Adrenal gland (tissue), 12 donors: ENCODE results near the gene TBC1D2B. TPM values are rescaled to one million over a fixed set of nuclear protein-coding genes. Genes with fewer than 3 reads are reported as not detected.
A peak's percentile ranks its signal among the peaks of the same experiment; 100 is the strongest.
"Not testable (repeated sequence)": the region's sequence is repeated elsewhere in the genome, so short reads cannot be mapped to it uniquely, and the experiment has no call there.

ENCODE experiments used
- DNase-seq, 7 donors: peaks; one replicate each; pipeline ENCODE4 v3.0.0-alpha.2; 2019 to 2020
- H3K27ac ChIP-seq, 5 donors: fragments of 200-600 bp; sonication (generic) in 4 of 5; 1 replicate in 3 of 5; 2 replicates in 2 of 5; pipeline versions ENCODE4 v1.5.1 to v1.8.0; 2016 to 2020; ENCODE audit warnings: mild to moderate bottlenecking in 1 of 5
- H3K27me3 ChIP-seq: fragments of 200-600 bp; 2 replicates; pipeline ENCODE4 v1.8.0; 2021
- H3K36me3 ChIP-seq, 2 donors: fragments of 200-600 bp; replicated peaks in 1 of 2; 1 replicate in 1 of 2; 2 replicates in 1 of 2; pipeline versions ENCODE4 v1.5.1 to v1.8.0; 2018 to 2022
- H3K4me1 ChIP-seq, 2 donors: fragments of 200-600 bp; replicated peaks in 1 of 2; 1 replicate in 1 of 2; 2 replicates in 1 of 2; pipeline versions ENCODE4 v1.5.1 to v1.8.0; 2018 to 2021
- H3K4me3 ChIP-seq, 4 donors: fragments of 200-600 bp; sonication (generic) in 3 of 4; one replicate each; pipeline ENCODE4 v1.5.1; 2016 to 2018
- H3K9me3 ChIP-seq, 3 donors: fragments of 200-600 bp; sonication (generic) in 1 of 3; replicated peaks in 1 of 3; 1 replicate in 2 of 3; 2 replicates in 1 of 3; pipeline versions ENCODE4 v1.5.1 to v1.8.0; 2016 to 2021
- POLR2A ChIP-seq, 2 donors: fragments of 450-650 bp; IDR thresholded peaks; one replicate each; pipeline ENCODE4 v1.6.1; 2017; ENCODE audit warnings: antibody characterized with exemption in 2 of 2, mild to moderate bottlenecking in 2 of 2, moderate library complexity in 1 of 2
- WGBS, 4 donors: extraction: QIAGEN DNeasy Blood & Tissue Kit in 2 of 4; methylation state at CpG; one replicate each; pipeline versions ENCODE4 v1.1.5 to v1.1.7; 2013 to 2017; 5-methylcytosine and 5-hydroxymethylcytosine counted together
- intact Hi-C, 2 donors: fragments of 100-400 bp; cut with DNase I; formaldehyde crosslinking; loops; one replicate each; pipeline versions ENCODE4 v1.14.1 to v1.15.0; 2022 to 2023
- polyA plus RNA-seq, 3 donors: library from polyadenylated mRNA; stranded (reverse); fragments of 200-250 nt in 2 of 3; fragments of 350-450 nt in 1 of 3; fragmentation: Illumina TruSeq in 1 of 3; extraction: RNeasy Lipid Tissue Mini Kit (QIAGEN cat#74804) in 1 of 3; gene quantifications; one replicate each; pipeline ENCODE4 v1.2.3, GENCODE V29; 2013 to 2014
- total RNA-seq, 9 donors: library from RNA; depleted of rRNA in 4 of 9; stranded (reverse); fragments of >200 nt in 4 of 9; fragments of 120-200 nt in 1 of 9; fragmentation: NEBNext Ultra II Directional in 1 of 9; extraction: Animal tissue kit (Norgen Biotek cat#: 25700) in 1 of 9; gene quantifications; one replicate each; pipeline versions ENCODE4 v1.1.0 to v1.2.4, GENCODE V29; 2013 to 2023
- TF ChIP-seq, protein P1 (sequence below), 6 experiments: fragments of 450-650 bp in 4 of 6; fragments of 200-600 bp in 2 of 6; sonication (generic) in 1 of 6; IDR thresholded peaks; 1 replicate in 5 of 6; 2 replicates in 1 of 6; pipeline versions ENCODE4 v1.5.1 to v1.8.0; 2016 to 2021; ENCODE audit warnings: antibody characterized with exemption in 6 of 6, mild to moderate bottlenecking in 2 of 6, moderate library complexity in 1 of 6
- donor health status: healthy with polysubstance abuse.
- donor health status: Bipolar disorder and iron deficiency.
- donor health status: DM: yes; HTN: yes; CAD: no.
- donor health status: DM: no; HTN: no; CAD: no.
- donor health status: DM: no; HTN: no; CAD: no.
- donor health status: DM: yes; HTN: yes; CAD: no.

The TBC1D2B gene
- total and polyA plus RNA-seq, 12 donors: 16.3 to 95.0 (median 54.6) TPM

DNA sequence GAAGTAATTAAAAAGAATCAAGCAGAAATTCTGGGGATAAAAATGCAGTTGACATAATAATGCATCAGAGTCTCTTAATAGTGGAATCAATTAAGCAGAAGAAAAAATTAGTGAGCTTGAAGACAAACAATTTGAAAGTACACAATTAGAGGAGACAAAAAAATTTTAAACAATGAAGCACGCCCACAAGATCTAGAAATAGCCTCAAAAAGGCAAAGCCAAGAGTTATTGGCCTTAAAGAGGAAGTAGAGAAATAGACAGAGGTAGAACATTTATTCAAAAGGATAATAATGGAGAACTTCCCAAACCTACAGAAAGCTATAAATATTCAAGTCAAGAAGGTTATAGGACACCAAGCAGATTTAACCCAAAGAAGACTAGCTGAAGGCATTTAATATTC is 113.3 kb downstream of the TBC1D2B start:
- intact Hi-C loops: loop anchor here in 1 of 2 donors (10.0 kb wide), 1 partner anchor 271 kb away; the partner anchor contains the start of gene ACSBG1
- Histone ChIP-seq H3K4me1 (no peaks in the 10 kb centered on the region), H3K9me3 (no peaks in the 10 kb centered on the region), H3K27ac (no peak overlapping the region), H3K27me3 (no peaks in the 10 kb centered on the region), H3K4me3 (no peak overlapping the region), H3K36me3 (no peaks in the 10 kb centered on the region)
- 74 to 88% (median 74%) methylated on average over 1 of the region's 1 CpG for WGBS, 4 donors
- TF ChIP-seq, protein P1, sequence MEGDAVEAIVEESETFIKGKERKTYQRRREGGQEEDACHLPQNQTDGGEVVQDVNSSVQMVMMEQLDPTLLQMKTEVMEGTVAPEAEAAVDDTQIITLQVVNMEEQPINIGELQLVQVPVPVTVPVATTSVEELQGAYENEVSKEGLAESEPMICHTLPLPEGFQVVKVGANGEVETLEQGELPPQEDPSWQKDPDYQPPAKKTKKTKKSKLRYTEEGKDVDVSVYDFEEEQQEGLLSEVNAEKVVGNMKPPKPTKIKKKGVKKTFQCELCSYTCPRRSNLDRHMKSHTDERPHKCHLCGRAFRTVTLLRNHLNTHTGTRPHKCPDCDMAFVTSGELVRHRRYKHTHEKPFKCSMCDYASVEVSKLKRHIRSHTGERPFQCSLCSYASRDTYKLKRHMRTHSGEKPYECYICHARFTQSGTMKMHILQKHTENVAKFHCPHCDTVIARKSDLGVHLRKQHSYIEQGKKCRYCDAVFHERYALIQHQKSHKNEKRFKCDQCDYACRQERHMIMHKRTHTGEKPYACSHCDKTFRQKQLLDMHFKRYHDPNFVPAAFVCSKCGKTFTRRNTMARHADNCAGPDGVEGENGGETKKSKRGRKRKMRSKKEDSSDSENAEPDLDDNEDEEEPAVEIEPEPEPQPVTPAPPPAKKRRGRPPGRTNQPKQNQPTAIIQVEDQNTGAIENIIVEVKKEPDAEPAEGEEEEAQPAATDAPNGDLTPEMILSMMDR (IDR thresholded peaks at IDR 0.05): no peak
- no peak for TF ChIP-seq POLR2A (IDR thresholded peaks at IDR 0.05)
- DNase-seq: no peak

DNA sequence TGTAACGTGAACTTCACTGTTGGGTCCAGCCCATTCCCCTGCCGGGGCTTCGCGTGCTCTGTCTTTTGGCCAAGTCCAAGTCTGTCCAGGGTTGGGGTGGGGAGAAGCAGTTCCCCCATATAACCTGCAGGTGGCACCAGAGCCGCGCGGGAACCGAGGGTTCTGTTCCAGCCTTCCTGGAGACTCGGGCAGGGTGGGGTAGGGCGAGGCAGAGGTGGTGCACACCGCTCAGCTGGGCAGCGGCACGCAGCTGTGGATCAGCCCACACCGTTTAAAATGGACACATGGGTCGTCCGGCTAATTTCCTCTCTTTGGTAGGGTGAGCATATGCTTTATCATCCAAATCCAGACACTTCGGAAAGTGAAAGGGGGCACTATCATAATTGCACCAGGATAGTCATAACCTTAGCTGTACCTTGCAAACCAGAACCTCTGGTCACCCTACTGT is 118.1 kb downstream of the TBC1D2B start:
- intact Hi-C loops: loop anchor here in 1 of 2 donors (2.0 kb wide), 1 partner anchor 149 kb away; no protein-coding TSS in a partner anchor
- no peak for TF ChIP-seq POLR2A (IDR thresholded peaks at IDR 0.05)
- TF ChIP-seq, protein P1 (IDR thresholded peaks at IDR 0.05): peak; percentile 88 to 97 (median 92)
- Histone ChIP-seq H3K4me1 (no peaks in the 10 kb centered on the region), H3K27ac (no peak overlapping the region), H3K9me3 (no peaks in the 10 kb centered on the region), H3K4me3 (peak overlapping the region in 1 of 4 donors; percentile 39), H3K27me3 (no peaks in the 10 kb centered on the region), H3K36me3 (no peaks in the 10 kb centered on the region)
- 4 to 5% (median 4%) methylated on average over 13 to 17 of the region's 17 CpGs for WGBS, 4 donors
- peak; percentile 68 to 91 (median 81) for DNase-seq

DNA sequence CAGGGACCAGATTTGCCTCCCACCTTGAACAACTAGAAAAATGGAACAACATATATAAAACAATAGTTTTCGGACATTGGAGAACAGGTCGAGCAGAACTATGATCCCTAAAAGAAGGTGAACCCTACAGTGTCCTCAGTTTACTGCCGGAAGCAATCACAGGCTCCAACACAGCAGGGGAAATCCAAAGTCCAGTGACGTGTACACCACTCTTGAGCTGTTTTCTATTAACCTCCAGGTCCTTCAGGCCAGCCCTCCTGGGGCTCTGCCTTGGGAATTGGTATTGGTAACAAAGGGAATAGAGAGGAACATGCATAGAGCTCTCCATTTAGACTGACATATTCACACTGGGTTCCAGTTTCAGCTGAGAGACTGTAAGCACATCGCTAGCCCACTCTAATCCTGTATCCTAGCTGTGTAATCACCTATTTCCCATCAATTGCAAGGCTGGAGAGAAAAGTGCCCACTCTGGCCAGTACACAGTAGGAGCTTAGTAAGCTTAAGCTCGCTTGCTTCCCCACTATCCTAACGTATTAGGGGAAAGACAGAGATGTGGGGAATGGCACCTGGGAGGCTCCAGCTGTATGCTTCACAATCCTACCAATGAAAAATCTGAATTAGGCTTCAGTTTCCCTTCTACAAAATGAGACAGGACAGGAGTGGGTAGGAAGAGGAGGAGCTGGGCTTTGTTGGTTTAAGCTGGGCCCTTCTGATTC is 118.6 kb downstream of the TBC1D2B start:
- not testable (repeated sequence) for H3K4me1 ChIP-seq, H3K9me3 ChIP-seq, H3K27ac ChIP-seq, H3K36me3 ChIP-seq, H3K27me3 ChIP-seq, DNase-seq
- intact Hi-C loops: loop anchor here in 1 of 2 donors (2.0 kb wide), 1 partner anchor 150 kb away; no protein-coding TSS in a partner anchor
- H3K4me3 ChIP-seq: peak overlapping the region in 1 of 4 donors; percentile 39
- WGBS, 4 donors: 60 to 67% (median 61%) methylated on average over 7 of the region's 7 CpGs

DNA sequence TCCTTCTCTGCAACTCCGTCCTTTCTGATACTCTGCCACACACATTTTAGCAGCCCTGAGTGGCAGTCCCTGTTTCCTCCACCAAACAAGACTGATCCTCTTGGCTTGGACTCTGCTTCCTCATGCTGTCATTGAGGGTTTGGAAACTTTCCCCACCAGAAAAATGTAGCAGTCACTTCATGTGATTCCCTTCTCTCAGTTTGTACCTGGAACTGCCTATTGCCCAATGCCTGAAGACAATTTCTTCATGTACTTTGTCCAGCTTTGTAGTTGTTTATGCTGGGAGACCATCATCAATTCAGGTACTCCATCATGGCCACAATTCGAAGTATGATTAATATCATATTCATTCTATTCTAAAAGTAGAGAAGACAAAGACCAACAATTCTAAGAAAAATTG is 119.5 kb downstream of the TBC1D2B start:
- not testable (repeated sequence) for H3K27me3 ChIP-seq, H3K36me3 ChIP-seq, H3K9me3 ChIP-seq, H3K4me3 ChIP-seq, H3K4me1 ChIP-seq, DNase-seq, H3K27ac ChIP-seq
- intact Hi-C loops: loop anchor here in 1 of 2 donors (2.0 kb wide), 1 partner anchor 151 kb away; no protein-coding TSS in a partner anchor
- WGBS, 4 donors: 74 to 92% (median 84%) methylated on average over 2 of the region's 2 CpGs

DNA sequence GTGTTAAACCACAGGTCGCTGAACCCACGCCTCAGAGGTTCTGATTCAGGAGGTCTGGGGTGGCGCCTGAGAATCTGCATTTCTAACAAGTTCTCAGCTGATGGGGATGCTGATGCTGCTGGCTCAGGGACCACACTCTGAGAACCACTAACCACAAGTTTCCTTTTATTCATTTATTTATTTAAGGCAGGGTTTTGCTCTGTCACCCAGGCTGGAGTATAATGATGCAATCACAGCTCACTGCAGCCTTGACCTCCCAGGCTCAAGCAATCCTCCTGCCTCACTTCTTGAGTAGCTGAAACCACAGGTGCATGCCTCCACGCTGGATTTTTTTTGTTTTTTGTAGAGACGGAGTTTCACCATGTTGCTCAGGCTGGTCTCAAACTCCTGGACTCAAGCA is 123.6 kb downstream of the TBC1D2B start:
- H3K27ac ChIP-seq, H3K27me3 ChIP-seq, H3K36me3 ChIP-seq, H3K4me3 ChIP-seq, H3K9me3 ChIP-seq, H3K4me1 ChIP-seq, intact Hi-C loops: not testable (repeated sequence)
- DNase-seq: peak in 3 of 7 donors; percentile 20 to 52 (median 41)
- WGBS, 4 donors: 49 to 60% (median 53%) methylated on average over 5 of the region's 5 CpGs

DNA sequence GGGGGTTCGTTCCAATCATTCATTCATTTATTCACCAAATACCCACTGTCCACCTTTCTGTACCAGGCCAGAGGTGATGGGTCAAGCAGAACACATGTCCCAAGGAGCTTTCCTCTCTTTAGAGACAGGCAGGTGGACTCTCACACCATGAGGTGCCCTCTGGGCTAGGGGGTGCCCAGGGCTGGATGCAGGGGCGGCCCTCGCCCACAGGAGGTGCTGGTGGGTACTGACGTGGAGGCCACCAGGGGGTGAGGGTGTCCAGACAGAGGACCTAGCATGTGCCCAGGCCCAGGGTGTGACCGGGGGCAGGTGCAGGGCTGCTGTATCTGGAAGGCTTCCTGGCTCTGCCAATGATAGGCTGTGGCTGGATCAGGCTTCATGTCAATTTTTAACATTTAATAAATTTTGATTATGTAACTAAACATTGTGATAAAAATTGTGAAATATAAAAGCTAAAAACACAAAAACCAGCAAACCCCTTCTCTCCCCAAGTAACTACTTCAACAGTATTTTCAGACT is 124.5 kb downstream of the TBC1D2B start:
- H3K36me3 ChIP-seq, H3K27me3 ChIP-seq, H3K4me1 ChIP-seq, H3K27ac ChIP-seq, H3K9me3 ChIP-seq, intact Hi-C loops, H3K4me3 ChIP-seq: not testable (repeated sequence)
- peak in 2 of 7 donors; percentile 19 to 41 for DNase-seq
- 85 to 94% (median 87%) methylated on average over 3 to 4 of the region's 5 CpGs for WGBS, 4 donors

DNA sequence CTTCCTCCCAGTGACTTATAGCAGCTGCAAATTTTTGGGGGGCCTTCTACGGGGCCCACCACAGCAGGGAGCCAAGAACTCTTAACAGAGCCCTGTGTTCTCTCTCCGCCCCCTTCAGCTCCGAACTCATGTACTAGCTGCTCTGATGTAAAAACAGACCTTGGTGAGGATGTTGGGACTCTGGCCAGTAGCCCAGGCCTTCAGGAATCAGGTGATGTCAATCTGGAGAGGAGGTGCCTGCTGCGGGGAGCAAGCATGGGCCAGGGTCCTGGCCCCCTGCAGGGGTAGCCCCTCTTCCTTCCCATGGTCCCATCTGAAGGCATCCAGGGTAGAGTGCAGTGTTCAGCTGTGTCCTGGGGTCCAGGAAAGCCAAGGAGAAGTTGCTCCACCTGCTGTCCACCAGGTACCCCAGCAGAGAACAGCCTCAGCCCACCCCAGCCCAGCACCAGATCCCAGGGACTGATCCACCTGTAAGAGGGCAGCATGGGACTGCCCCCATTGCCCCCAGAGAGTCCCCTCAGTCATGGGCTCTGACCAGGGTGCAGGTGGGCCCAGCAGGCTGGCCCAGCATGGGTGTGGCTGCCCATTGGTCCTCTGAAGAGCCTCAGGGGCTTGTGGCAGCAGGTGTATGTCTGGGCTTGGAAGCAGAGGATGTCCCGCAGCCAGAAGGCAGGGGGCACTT is 126.3 kb downstream of the TBC1D2B start:
- peak in 1 of 7 donors; percentile 47 for DNase-seq
- H3K27me3 ChIP-seq, H3K4me1 ChIP-seq, intact Hi-C loops, H3K4me3 ChIP-seq, H3K9me3 ChIP-seq, H3K36me3 ChIP-seq, H3K27ac ChIP-seq: not testable (repeated sequence)
- 77 to 85% (median 81%) methylated on average over 4 of the region's 5 CpGs; no CpG with 5 or more reads in 1 of the 4 donors for WGBS, 4 donors

DNA sequence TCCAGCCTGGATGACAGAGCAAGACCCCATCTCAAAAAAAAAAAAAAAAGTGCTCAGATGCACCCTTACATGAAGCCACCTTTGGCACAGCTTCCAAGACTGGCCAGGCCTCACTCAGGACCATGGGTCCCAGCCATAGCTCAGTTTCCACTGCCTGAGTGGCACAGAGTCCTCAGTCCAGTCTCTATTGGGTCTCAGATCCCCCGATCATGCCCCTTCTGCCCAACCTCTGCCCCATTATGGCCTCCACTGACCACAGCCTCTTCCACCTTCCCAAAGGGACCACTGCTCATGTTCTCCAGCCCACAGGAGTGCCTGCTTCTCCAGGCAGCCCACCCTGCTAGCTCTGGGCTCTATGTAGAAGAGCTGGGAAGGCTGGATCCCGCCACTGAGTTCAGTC is 127.0 kb downstream of the TBC1D2B start:
- H3K4me1 ChIP-seq, H3K27me3 ChIP-seq, H3K27ac ChIP-seq, intact Hi-C loops, DNase-seq, H3K36me3 ChIP-seq, H3K9me3 ChIP-seq, H3K4me3 ChIP-seq: not testable (repeated sequence)
- WGBS, 4 donors: 90 to 100% (median 93%) methylated on average over 1 of the region's 2 CpGs
